HCT116 (cell line): ENCODE measurements around the gene NABP1.

Experiments
- EZH2phosphoT487 ChIP-seq: fragments of 200-600 bp; IDR thresholded peaks from 2 replicates; pipeline ENCODE4 v1.6.1; 2018; ENCODE audit warnings: antibody characterized with exemption, borderline replicate concordance
- POLR2A ChIP-seq: IDR thresholded peaks from 2 replicates; pipeline ENCODE4 v1.7.0; 2011; ENCODE audit warnings: borderline replicate concordance; ENCODE audit not compliant: insufficient read depth, insufficient read length; ENCODE audit errors: extremely low read depth
- POLR2AphosphoS5 ChIP-seq: IDR thresholded peaks from 2 replicates; pipeline ENCODE4 v1.6.1; 2011; ENCODE audit warnings: mild to moderate bottlenecking, low read depth, low read length, moderate library complexity
- SP1 ChIP-seq: IDR thresholded peaks from 2 replicates; pipeline ENCODE4 v1.6.1; 2012; ENCODE audit warnings: low read depth
- TF ChIP-seq, protein P1 (sequence below), 3 experiments: fragments of 200-600 bp in 1 of 3; sonication (generic) in 1 of 3; IDR thresholded peaks in 2 of 3; conservative IDR thresholded peaks in 1 of 3; 2 replicates each; pipeline ENCODE4 v1.5.1; 2012 to 2017; ENCODE audit warnings: low read depth in 2 of 3, low read length in 2 of 3, antibody characterized with exemption in 1 of 3, borderline replicate concordance in 1 of 3, control low read depth in 1 of 3, mild to moderate bottlenecking in 1 of 3, mixed read lengths in 1 of 3, mixed run types in 1 of 3, moderate library complexity in 1 of 3; ENCODE audit not compliant: insufficient read depth in 1 of 3

DNA sequence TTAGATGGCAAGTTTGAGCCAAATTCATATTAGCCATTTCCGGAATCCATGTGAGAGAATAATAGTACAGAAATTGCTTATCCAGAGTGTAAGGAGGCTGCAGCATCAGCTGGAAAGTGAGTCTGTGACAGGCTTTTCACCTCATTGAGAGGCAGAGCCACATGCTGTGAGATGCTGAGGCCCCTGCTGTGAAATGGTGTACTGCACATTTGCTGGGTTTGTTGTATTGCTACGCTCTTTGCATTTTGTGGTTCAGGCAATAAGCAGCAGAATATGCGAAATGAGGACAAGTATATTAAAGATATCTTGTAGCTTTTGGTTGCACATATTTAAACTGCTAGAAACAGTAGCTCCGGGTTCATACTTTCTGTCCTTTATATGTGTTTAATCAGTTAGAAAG lies 37.0 kb downstream of the NABP1 start:
- no peak for TF ChIP-seq SP1
- no peak for TF ChIP-seq POLR2AphosphoS5
- TF ChIP-seq, protein P1, sequence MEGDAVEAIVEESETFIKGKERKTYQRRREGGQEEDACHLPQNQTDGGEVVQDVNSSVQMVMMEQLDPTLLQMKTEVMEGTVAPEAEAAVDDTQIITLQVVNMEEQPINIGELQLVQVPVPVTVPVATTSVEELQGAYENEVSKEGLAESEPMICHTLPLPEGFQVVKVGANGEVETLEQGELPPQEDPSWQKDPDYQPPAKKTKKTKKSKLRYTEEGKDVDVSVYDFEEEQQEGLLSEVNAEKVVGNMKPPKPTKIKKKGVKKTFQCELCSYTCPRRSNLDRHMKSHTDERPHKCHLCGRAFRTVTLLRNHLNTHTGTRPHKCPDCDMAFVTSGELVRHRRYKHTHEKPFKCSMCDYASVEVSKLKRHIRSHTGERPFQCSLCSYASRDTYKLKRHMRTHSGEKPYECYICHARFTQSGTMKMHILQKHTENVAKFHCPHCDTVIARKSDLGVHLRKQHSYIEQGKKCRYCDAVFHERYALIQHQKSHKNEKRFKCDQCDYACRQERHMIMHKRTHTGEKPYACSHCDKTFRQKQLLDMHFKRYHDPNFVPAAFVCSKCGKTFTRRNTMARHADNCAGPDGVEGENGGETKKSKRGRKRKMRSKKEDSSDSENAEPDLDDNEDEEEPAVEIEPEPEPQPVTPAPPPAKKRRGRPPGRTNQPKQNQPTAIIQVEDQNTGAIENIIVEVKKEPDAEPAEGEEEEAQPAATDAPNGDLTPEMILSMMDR (IDR thresholded peaks at IDR 0.05 in 2 of 3, conservative IDR thresholded peaks at IDR 0.05 in 1 of 3; ENCODE audit: borderline replicate concordance in 1 of 3, insufficient read depth in 1 of 3, low read depth in 2 of 3, low read length in 2 of 3): no peak
- TF ChIP-seq EZH2phosphoT487: no peak
- no peak for TF ChIP-seq POLR2A
